Stimulated activated naive B cell treated with anti-CD40 and anti-IgM and Interleukin-4, amounts not matched to agents 10 μg/mL and 1 μg/mL and 100 μg/mL, for 72 hours (primary cell): Measurements from ENCODE around the gene ACER3.
"Not testable (repeated sequence)": the region's sequence is repeated elsewhere in the genome, so short reads cannot be mapped to it uniquely, and the experiment has no call there.

Source experiments
- ATAC-seq, 2 donors: fragments of 150-1000 bp; cut with Tn5 transposase; replicated peaks; 2 replicates each; pipeline ENCODE4 v1.10.0; 2021; ENCODE audit warnings: moderate library complexity in 1 of 2
- DNase-seq: peaks from one replicate; pipeline ENCODE4 v3.0.0; 2021
- H3K27ac Mint-ChIP-seq: one replicate; pipeline ENCODE4 v1.8.0; 2022; ENCODE audit warnings: mild to moderate bottlenecking, mixed read lengths
- H3K27me3 Mint-ChIP-seq, 2 donors: one replicate each; pipeline ENCODE4 v1.8.0; 2022; ENCODE audit warnings: mixed read lengths in 2 of 2
- H3K36me3 Mint-ChIP-seq, 2 donors: one replicate each; pipeline ENCODE4 v1.8.0; 2022; ENCODE audit warnings: mixed read lengths in 2 of 2, mild to moderate bottlenecking in 1 of 2
- H3K4me1 Mint-ChIP-seq, 2 donors: one replicate each; pipeline ENCODE4 v1.8.0; 2022; ENCODE audit warnings: mixed read lengths in 2 of 2, mild to moderate bottlenecking in 1 of 2
- H3K4me3 Mint-ChIP-seq, 2 donors: one replicate each; pipeline ENCODE4 v1.8.0; 2022; ENCODE audit warnings: mild to moderate bottlenecking in 2 of 2, mixed read lengths in 2 of 2, moderate library complexity in 1 of 2
- H3K9me3 Mint-ChIP-seq, 2 donors: one replicate each; pipeline ENCODE4 v1.8.0; 2022; ENCODE audit warnings: mixed read lengths in 2 of 2, mild to moderate bottlenecking in 1 of 2

Gene ACER3

DNA sequence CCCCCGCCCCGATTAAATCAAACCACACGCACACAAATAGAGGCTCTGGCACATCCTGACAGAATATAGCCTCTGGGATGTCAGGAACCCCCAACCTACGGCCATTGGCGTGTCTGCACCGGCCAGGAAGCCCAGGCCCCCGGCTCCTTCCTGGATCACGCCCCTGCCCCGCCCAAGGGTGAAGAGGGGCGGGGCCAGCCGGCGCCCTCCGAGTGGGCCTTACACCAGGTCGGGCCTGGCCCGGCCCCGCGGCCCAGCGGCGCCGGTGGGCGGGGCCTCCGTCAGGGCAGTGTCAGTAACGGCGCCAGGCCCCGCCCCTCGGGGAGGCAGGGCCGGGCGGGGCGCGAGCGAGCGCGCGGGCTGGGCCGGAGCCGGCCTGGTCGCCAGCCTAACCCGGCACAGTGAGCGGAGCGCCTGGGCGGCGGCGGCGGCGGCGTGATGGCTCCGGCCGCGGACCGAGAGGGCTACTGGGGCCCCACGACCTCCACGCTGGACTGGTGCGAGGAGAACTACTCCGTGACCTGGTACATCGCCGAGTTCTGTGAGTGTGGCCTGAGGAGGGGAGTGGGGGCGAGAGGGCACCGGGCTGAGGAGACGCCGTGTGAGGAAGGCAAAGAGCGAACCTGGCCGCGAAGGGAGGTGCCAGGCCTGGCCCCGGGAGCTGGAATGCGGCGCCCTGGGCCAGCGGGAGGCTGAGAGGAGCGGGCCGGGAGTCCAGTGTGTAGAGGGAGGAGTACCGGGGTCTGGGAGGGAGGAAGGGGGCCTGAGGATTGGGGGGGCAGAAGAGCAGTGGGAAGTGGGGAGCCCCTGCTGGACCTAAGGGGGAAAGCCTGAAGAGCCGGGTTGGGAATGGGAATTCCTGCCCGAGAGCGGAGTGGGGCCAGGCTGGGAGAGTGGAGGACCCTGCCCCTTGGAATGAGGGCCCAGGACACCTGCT is at the start of gene ACER3:
TSS of gene ACER3 (plus strand) at position 380 of the 937 bp plus-strand sequence. CDS start at position 439, 59 bp downstream.
- ATAC-seq (peak; percentile 95 to 98), DNase-seq (peak; percentile 85)
- Mint-ChIP-seq H3K4me1 (peaks cover 30 to 47% of the 10 kb centered on the region in 2 donors), H3K36me3 (peaks cover 2 to 3% of the 10 kb centered on the region in 2 donors), H3K4me3 (peak within 1 kb of the TSS; percentile 90 to 97), H3K27me3 (no peaks in the 10 kb centered on the region), H3K27ac (peak within 1 kb of the TSS; percentile 94), H3K9me3 (no peaks in the 10 kb centered on the region)

DNA sequence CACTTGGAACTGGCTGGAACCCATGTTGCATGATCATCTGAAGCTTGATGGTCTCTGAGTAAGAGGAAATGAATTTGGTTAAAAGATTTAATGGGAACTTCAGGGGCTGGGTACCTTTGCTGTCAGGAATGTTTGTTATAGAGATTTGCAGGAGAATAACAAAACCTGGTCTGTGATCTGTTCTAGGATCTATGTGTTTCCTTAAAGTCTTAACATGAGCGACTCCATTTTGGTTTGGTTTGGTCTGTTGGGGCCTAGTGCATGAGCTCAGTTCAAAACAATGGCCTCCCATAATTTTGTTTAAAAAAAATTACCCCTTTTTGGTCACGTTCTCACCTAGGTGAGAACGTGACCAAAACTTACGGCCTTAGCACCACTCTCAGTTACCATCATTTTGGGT is 49.5 kb upstream of the ACER3 start:
- H3K27ac Mint-ChIP-seq: no peak overlapping the region
- H3K27me3 Mint-ChIP-seq: peaks cover 14 to 27% of the 10 kb centered on the region in 2 donors
- ATAC-seq (no peak), DNase-seq (no peak)
- peaks cover 2 to 3% of the 10 kb centered on the region in 2 donors for H3K36me3 Mint-ChIP-seq
- H3K4me1 Mint-ChIP-seq: peaks cover 6 to 12% of the 10 kb centered on the region in 2 donors
- H3K9me3 Mint-ChIP-seq: peaks cover 4 to 9% of the 10 kb centered on the region in 2 donors
- H3K4me3 Mint-ChIP-seq: no peak overlapping the region

DNA sequence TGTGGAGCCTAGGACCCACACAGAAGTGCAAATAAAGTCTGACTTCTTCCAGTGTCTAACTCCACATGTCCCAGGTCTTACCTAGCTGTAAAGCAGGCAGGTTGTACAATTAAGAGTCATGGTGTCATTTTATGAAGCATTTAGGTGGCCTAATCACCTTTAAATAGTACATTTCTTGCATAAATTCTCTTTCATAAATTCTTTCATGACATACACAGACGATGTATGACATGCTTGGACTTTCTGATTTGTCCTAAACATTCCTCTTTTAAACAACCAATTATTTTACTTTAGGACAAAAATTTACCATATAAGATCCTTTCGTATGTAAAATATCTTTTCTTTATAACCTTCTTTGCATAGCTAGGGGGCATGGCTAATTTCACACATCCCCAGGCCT is 46.3 kb upstream of the ACER3 start:
- Mint-ChIP-seq H3K9me3 (peaks cover 8 to 14% of the 10 kb centered on the region in 2 donors), H3K4me3 (no peak overlapping the region), H3K4me1 (peaks cover 4 to 7% of the 10 kb centered on the region in 2 donors), H3K36me3 (peaks cover 2 to 6% of the 10 kb centered on the region in 2 donors), H3K27me3 (peaks cover 5 to 14% of the 10 kb centered on the region in 2 donors), H3K27ac (no peak overlapping the region)
- no peak for DNase-seq
- ATAC-seq: no peak

DNA sequence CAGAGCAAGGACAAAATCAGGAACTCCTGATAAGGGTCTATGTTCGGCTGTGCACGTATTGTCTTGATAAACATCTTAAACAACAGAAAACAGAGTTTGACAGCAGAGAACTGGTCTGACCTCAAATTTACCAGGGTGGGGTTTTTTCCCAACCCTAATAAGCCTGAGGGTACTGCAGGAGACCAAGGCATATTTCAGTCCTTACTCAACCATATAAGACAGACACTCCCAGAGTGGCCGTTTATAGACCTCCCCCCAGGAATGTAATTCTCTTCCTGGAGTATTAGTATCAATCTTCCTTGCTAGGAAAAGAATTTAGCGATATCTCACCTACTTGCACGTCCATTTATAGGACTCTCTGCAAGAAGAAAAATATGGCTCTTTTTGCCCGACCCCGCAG is 45.0 kb upstream of the ACER3 start:
- not testable (repeated sequence) for H3K4me3 Mint-ChIP-seq, ATAC-seq, DNase-seq, H3K36me3 Mint-ChIP-seq, H3K4me1 Mint-ChIP-seq, H3K27ac Mint-ChIP-seq
- H3K9me3 Mint-ChIP-seq: peaks cover 8 to 14% of the 10 kb centered on the region in 2 donors
- H3K27me3 Mint-ChIP-seq: peaks cover 7 to 18% of the 10 kb centered on the region in 2 donors

DNA sequence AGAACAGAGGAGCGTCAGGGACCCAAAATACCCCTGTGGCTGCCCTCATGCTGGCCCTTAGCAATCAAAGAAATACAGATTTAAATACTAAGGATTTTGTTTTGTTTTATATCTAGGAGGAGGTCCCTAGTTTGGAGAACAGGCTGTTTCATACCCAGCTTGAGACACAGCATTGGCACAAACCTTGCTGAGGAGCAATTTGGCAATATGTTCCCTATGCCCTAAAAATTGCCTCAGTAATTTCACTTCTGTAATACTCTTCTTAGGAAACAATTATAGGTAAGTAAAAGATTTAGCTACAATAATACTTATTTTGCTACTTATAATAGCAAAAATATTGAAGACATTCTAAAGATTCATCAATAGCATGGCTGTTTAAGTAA is 40.5 kb upstream of the ACER3 start:
- Mint-ChIP-seq H3K4me1 (peaks cover 9 to 11% of the 10 kb centered on the region in 2 donors), H3K27me3 (peaks cover 17 to 18% of the 10 kb centered on the region in 2 donors), H3K9me3 (peaks cover 8 to 14% of the 10 kb centered on the region in 2 donors), H3K4me3 (no peak overlapping the region), H3K36me3 (peaks cover 2 to 6% of the 10 kb centered on the region in 2 donors), H3K27ac (no peak overlapping the region)
- ATAC-seq (no peak), DNase-seq (no peak)

DNA sequence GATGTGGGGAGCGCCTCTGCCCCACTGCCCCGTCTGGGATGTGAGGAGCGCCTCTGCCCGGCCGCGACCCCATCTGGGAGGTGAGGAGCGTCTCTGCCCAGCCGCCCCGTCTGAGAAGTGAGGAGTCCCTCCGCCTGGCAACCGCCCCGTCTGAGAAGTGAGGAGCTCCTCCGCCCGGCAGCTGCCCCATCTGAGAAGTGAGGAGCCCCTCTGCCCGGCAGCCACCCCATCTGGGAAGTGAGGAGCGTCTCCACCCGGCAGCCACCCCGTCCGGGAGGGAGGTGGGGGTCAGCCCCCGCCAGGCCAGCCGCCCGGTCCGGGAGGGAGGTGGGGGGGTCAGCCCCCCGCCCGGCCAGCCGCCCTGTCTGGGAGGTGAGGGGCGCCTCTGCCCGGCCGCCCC is 39.3 kb upstream of the ACER3 start:
- ATAC-seq, H3K36me3 Mint-ChIP-seq, H3K27ac Mint-ChIP-seq, DNase-seq, H3K9me3 Mint-ChIP-seq, H3K4me3 Mint-ChIP-seq: not testable (repeated sequence)
- H3K27me3 Mint-ChIP-seq: peaks cover 17 to 18% of the 10 kb centered on the region in 2 donors
- peaks cover 9 to 11% of the 10 kb centered on the region in 2 donors for H3K4me1 Mint-ChIP-seq

DNA sequence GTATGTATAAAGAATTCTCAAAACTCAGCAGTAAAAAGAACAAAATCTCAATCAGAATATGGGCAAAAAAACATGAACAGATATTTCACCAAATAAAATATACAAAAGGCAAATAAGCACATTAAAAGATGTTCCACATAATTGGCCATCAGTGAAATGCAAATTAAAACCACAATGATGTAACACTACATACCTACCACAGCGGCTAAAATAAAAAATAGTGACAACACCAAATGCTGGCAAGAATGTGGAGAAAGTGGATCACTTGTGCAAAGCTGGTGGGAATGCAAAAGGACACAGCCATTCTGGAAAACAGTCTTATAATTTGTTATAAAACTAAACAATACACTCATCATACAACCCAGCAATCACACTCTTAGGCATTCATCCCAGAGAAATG is 38.3 kb upstream of the ACER3 start:
- no peak for ATAC-seq
- Mint-ChIP-seq H3K27ac (no peak overlapping the region), H3K9me3 (no peaks in the 10 kb centered on the region), H3K4me1 (peaks cover 9 to 11% of the 10 kb centered on the region in 2 donors), H3K36me3 (no peaks in the 10 kb centered on the region), H3K27me3 (peaks cover 12 to 13% of the 10 kb centered on the region in 2 donors), H3K4me3 (no peak overlapping the region)
- DNase-seq: no peak

DNA sequence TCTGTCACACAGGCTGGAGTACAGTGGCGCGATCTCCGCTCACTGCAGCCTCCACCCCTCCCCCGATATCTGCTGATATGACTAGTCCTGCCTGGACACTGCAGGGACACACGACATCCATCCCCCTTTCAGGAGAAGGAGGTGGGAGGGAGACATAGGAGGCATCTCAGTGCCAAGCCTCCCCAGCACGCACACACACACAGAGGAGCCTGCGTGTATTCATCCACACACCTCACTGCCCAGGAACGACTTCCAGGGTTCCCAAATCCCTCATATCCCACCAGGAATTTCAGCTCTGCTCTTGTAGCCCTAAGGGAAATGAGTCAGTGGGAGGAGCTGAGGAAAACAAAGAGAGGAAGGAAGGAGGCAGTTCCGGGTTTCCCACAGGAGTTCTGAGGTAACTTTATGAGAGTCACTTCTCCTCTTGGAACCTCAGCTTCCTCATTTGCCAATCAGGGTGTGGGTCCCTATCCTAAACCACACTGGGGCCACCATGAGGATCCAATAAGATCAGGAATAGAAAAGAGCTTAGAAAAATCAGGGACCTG is 37.2 kb upstream of the ACER3 start:
- ATAC-seq (no peak), DNase-seq (no peak)
- H3K4me1 Mint-ChIP-seq: peaks cover 9 to 11% of the 10 kb centered on the region in 2 donors
- H3K4me3 Mint-ChIP-seq: no peak overlapping the region
- H3K36me3 Mint-ChIP-seq: no peaks in the 10 kb centered on the region
- H3K27ac Mint-ChIP-seq: no peak overlapping the region
- H3K27me3 Mint-ChIP-seq: peaks cover 12 to 13% of the 10 kb centered on the region in 2 donors
- H3K9me3 Mint-ChIP-seq: no peaks in the 10 kb centered on the region

DNA sequence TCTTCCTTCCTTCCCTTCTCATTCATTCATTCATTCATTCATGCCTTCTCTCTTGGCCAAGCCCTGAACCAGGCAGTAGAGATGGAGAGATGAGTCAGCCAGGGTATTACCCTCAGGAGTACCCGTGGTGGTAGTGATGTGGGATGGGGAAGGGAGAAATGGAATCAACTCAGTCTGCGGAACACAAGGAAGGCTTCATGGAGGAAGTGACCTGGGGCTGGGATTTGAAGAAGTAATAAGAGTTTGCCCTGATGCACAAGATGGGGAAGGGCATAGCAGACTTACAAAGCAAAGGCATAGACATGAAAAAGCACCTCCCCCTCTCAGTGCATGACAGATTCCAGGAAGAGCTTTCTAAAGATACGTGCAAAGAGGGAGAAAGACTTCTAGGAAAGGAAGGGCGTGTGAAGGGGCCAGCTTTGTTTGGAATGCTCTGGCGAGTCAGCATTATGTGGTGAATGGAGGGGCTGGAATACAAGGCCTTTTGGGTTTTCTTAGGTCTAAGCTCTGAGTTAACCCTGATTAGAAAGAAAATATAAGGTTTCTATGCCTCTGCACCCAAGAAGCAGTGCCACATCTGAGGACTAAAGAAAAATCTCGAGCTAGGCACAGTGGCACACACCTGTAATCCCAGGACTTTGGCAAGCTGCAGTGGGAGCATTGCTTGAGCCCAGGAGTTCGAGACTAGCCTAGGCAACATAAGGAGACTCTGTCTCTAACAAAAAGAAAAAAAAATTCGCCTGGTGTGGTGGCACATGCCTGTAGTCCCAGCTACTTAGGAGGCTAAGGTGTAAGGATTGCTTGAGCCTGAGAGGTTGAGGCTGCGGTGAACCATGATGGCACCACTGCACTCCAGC is 36.4 kb upstream of the ACER3 start:
- H3K27ac Mint-ChIP-seq: no peak overlapping the region
- H3K9me3 Mint-ChIP-seq: no peaks in the 10 kb centered on the region
- H3K4me3 Mint-ChIP-seq: no peak overlapping the region
- peaks cover 9 to 11% of the 10 kb centered on the region in 2 donors for H3K4me1 Mint-ChIP-seq
- no peak for ATAC-seq
- H3K36me3 Mint-ChIP-seq: no peaks in the 10 kb centered on the region
- peaks cover 6 to 13% of the 10 kb centered on the region in 2 donors for H3K27me3 Mint-ChIP-seq
- no peak for DNase-seq

DNA sequence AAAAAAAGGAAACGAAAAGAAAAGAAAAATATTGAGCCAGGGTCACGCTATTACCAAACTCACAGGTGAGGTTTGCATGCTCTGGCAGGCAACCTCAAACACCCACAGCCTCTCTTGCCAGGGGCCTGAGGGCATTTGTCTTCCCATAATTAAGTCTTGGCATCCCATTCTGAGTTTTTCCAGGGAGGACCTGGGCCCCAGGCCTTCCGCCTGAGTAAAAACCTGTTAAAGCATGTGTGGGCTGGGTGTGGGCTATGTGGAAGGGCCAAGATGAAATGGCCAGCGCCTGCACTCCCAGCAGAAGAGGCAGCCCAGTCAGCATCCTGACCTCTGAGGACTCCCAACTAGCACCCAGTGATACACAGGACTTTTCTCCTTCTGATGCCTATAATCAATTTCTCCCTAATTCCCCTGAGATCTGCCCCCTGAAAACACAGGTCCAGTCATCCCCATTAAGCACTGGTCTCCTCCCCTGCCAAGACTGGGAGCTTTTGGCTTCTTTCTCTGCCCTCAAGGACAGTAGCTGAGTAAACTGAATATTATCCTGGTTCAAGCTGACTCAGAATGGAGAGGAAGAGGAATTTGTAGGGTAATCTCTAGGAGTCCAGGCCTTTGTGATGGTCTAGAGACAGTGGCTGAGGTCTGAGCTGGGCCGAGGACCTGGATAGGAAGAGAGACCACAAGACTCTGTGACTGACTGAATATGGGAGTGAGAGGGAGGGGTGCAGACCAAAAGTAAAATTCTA is 35.6 kb upstream of the ACER3 start:
- no peaks in the 10 kb centered on the region for H3K9me3 Mint-ChIP-seq
- DNase-seq (no peak), ATAC-seq (no peak)
- peaks cover 9 to 11% of the 10 kb centered on the region in 2 donors for H3K4me1 Mint-ChIP-seq
- H3K36me3 Mint-ChIP-seq: no peaks in the 10 kb centered on the region
- no peak overlapping the region for H3K27ac Mint-ChIP-seq
- H3K4me3 Mint-ChIP-seq: no peak overlapping the region
- peaks cover 4 to 13% of the 10 kb centered on the region in 2 donors for H3K27me3 Mint-ChIP-seq

DNA sequence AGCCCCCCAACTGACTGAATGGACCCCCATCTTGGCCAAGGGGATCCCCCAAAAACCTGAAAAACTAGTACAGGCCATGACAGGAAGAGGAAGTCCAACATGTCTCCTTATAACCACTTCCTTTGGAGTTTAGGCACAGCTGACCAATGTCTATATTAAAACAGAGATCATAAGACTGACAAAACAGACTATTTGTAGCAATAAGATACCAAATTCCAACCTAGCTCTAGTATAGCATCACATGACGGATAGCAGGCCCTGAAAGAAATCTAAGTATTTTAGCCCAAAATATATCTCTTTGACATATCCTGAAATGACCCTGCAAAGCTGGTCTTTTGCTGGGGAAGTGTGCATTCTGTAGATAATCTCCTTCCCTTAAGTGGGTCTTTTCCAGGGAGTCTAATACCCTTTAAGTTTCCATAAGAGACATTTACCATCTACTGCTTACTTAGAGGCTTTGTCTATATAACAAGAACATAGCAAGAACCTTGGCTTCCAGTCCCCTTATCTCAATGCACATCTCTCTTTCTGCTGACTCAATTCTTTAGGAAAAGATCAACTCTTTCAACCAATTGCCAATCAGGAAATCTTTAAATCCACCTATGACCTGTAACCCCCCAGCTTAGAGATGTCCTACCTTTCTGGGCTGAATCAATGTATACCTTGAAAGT is 34.9 kb upstream of the ACER3 start:
- Mint-ChIP-seq H3K27ac (no peak overlapping the region), H3K27me3 (peaks cover 8 to 13% of the 10 kb centered on the region in 2 donors), H3K4me3 (no peak overlapping the region), H3K4me1 (peaks cover 9 to 11% of the 10 kb centered on the region in 2 donors), H3K36me3 (no peaks in the 10 kb centered on the region), H3K9me3 (no peaks in the 10 kb centered on the region)
- DNase-seq (no peak), ATAC-seq (no peak)

DNA sequence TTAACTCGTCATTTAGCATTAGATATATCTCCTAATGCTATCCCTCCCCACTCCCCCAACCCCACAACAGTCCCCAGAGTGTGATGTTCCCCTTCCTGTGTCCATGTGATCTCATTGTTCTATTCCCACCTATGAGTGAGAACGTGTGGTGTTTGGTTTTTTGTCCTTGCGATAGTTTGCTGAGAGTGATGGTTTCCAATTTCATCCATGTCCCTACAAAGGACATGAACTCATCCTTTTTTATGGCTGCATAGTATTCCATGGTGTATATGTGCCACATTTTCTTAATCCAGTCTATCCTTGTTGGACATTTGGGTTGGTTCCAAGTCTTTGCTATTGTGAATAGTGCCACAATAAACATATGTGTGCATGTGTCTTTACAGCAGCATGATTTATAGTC is 34.2 kb upstream of the ACER3 start:
- not testable (repeated sequence) for H3K4me3 Mint-ChIP-seq, H3K9me3 Mint-ChIP-seq, H3K27ac Mint-ChIP-seq, H3K36me3 Mint-ChIP-seq, DNase-seq, ATAC-seq
- Mint-ChIP-seq H3K27me3 (peaks cover 14 to 17% of the 10 kb centered on the region in 2 donors), H3K4me1 (peaks cover 9 to 11% of the 10 kb centered on the region in 2 donors)

DNA sequence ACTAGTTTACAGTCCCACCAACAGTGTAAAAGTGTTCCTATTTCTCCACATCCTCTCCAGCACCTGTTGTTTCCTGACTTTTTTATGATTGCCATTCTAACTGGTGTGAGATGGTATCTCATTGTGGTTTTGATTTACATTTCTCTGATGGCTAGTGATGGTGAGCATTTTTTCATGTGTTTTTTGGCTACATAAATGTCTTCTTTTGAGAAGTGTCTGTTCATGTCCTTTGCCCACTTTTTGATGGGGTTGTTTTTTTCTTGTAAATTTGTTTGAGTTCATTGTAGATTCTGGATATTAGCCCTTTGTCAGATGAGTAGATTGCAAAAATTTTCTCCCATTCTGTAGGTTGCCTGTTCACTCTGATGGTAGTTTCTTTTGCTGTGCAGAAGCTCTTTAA is 33.7 kb upstream of the ACER3 start:
- not testable (repeated sequence) for H3K9me3 Mint-ChIP-seq, H3K36me3 Mint-ChIP-seq, DNase-seq, H3K27ac Mint-ChIP-seq, ATAC-seq, H3K4me3 Mint-ChIP-seq
- Mint-ChIP-seq H3K27me3 (peaks cover 14 to 17% of the 10 kb centered on the region in 2 donors), H3K4me1 (peaks cover 9 to 11% of the 10 kb centered on the region in 2 donors)
